Glomerular endothelial cell (primary cell): ENCODE results near the gene SEC22A. TPM values are rescaled to one million over a fixed set of nuclear protein-coding genes. Genes with fewer than 3 reads are reported as not detected.

ENCODE experiments used
- DNase-seq: peaks from one replicate; pipeline ENCODE4 v3.0.0-alpha.2; 2011; ENCODE audit warnings: low read depth, low spot score; ENCODE audit errors: extremely low read depth
- total RNA-seq: library from RNA; depleted of rRNA; stranded (reverse); fragments of >200 nt; gene quantifications from 2 replicates; pipeline ENCODE4 v1.2.3, GENCODE V29; 2015

The SEC22A gene
- total RNA-seq, 1 donor from 2014 or later, result 37.0 TPM

GRCh38 chr3:123301331-123302184, 99.8 kb downstream of the SEC22A start:
- DNase-seq, result no peak

DNA sequence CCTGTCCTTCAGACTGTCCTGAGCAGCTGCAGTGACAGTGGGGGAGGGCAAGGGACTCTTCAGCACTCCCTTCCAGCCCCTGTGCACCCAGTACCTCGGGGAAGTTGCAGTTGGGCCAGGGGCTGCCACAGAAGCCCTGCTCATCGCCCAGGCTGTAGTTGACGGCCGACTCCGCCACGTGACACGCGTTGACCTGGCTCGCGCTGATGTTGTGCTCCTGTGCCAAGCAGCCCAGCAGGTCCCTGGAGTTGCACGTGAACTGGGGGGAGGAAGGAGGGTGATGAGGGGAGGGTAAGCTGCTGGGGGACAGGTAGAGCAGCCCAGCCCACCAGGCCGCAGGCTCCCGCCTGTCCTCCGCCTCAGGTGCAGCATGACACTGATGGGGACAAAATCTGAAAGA, 101.2 kb downstream of the SEC22A start:
- DNase-seq, result no peak

DNA sequence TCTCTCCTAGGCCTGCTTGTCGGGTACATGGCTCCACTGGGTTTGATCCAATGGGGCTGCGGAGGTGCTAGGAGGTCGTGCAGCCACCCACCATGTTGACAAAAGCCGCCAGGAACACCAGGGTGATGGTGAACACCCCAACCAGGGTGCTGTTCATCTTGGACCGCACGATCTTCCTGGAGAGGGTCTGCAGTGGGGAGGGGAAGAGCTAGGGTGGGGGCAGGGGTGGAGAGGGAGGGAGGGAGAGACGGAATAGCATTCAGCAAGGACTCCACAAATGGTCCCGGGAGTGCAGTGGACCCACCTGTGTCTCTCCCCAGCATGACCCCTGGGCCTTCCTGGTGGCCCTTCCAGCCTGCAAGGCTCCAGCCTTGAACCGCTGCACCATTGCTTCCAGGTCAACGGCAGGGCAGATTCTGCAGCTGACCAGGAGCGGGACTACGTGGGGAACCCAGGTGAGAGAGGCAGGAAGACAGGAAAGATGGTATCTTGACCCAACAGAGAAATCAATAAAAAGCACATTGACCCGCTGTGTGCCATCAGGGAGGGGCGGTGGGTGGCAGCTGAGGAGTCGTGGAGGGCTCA, 102.3 kb downstream of the SEC22A start:
- DNase-seq, result no peak

GRCh38 chr3:123305192-123305591, 103.4 kb downstream of the SEC22A start:
- DNase-seq, result no peak

GRCh38 chr3:123307064-123307463, 105.3 kb downstream of the SEC22A start:
- DNase-seq, result no peak

- DNase-seq, result no peak
Measured at GRCh38 chr3:123310186-123310585, 108.4 kb downstream of the SEC22A start.

DNA sequence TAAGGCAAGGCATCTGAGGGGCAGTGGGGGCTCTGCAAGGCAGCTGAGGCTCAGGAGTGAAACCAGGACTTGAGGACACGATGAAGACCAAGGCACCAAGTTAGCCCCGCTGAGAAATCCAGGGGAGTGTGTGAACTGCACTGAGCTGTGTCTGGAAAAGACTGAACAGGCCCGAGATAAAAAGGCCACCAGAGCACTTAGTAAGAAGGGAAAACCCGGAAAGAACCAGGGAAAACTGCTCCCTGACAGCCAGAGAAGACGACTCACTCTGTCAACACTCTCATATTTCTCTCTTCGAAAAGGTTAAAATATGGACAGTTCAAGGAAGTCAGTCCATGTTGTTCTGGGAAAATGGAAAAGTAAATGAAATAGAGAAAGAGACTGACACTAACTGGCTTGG, 109.0 kb downstream of the SEC22A start:
- DNase-seq, result no peak

DNA sequence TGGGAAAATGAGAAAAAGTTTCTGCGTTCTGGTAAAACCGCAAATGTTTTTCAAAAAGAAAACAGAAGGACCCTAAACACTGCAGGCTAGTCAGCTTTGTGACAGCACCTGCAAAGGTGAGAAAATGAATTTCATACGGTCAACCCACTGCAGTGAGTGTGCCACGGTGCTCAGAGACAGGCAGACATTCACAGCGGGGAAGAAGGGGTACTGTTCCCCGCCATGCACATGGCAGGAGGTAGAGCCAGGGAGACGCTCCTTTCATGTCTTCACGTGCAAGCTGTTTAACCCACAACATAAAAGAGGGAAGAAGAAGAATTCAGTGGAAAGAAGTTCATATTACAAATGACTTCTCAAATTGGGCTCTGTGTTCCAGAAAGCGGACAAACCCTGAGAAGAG, 109.5 kb downstream of the SEC22A start:
- no peak for DNase-seq

DNA sequence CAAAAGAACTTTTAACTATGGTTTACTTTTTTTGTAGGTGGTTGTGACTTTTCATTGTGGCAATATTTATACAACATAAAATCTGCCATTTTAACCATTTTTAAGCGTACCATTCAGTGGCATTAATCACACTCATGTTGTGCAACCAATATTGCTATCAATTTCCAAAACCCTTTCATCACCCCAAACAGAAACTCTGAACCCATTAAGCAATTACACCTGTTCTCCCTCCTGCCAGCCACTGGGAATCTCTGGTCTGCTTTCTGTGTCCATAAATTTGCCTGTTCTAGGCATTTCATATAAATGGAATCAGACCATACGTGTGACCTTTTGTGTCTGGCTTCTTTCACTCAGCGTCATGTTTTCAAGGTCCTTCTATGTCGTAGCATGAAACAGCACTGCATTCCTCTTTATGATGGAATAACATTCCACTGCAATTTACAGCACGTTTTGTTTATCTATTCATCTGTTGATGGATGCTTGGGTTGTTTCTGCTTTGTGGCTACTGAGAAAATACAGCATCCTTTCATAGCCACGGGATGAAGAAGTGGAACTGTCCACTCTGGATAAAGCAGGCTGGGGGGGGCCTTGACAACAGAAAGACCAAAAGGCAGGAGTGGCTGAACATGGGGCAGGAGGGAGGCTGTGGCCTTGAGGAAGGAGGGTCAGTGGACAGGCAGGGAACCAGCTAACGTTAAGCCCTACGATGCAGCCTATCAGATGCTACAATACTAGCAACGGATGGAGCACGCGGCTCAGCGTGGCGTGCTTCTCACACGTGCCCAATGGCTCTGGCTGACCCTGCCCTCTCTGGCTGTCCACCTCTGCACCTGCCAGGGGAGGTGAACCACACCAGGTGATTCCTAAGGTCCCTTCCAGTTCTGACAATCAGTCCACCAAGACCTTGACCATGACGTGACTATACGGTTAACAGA, 110.9 kb downstream of the SEC22A start:
- no peak for DNase-seq

GRCh38 chr3:123313889-123314288, 112.1 kb downstream of the SEC22A start:
- DNase-seq, result no peak

GRCh38 chr3:123314359-123315270, 112.9 kb downstream of the SEC22A start:
- no peak for DNase-seq

DNA sequence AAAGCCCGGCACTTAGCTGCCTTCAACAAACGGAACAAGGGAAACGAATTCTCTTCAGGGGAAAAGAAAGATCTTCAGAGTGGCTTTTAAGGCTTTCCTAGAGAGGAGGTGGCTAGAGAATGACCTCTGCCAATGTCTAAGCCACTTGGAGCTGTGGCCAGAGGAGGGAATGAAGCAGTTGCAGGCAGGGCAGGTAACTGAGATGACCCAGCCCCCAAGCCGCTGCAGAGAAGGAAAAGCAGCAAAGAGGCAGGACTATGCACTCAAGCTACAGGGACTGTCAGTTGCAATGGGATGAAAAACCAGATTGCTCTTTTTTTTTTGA, 113.5 kb downstream of the SEC22A start:
- no peak for DNase-seq

DNA sequence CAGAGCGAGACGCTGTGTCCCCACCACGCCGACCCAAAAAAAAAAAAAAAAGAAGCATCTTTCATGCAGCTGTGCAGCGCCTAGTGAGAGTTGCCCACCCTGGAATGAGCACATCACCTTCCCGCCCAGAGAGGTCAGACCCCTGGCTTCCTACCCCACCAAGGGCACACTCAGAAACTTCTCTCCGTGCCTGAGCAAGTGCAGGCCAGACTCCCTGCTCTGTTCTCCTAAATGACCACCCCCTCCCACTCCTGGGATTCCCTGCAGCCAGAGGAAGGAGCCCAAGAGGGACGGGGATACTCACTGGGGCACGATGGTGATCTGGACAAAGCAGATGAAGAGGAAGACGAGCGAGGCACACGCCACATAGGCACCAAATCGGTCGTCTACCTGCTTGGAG, 116.0 kb downstream of the SEC22A start:
- no peak for DNase-seq

- DNase-seq, result no peak
Measured at GRCh38 chr3:123318374-123318773, 116.6 kb downstream of the SEC22A start.

DNA sequence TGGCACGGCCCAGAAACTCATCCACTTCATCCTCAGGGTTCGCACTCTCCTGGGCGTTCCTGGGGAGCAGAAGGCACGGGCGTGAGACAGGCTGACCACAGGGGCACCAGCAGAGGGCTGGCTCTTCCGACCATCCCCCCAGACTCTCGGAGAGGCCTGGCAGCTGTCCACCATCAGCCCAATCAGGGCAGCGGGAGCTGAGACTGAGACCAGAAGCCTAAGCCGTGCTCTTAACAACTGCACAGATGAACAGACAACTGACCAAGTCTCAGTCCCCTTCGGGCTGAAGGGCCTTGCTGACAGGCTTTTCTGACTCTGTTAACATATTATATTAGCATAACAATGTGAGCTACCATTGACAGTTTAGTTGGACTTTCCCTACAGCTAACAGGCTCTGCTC, 118.0 kb downstream of the SEC22A start:
- DNase-seq, result no peak

GRCh38 chr3:123320221-123320620, 118.5 kb downstream of the SEC22A start:
- no peak for DNase-seq

DNA sequence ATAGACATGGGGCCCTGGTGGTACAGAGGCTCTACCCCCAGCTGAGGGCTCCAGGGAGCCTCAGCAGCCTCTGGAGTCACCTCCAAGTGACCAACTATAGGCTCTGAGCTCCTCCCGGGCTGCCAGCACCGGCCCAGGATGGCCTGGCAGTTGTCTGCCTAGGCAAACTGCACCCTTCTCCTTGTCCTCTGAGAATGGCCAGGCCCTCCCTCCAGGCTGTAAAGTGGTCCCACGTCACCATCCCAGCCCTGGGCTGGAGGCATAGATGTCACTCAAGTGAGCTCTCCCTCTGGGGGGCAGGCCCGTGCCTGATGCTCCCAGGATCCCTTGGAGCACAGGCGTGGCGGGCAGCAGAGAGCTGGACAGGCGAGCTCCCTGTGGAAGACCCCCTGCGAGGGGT, 120.1 kb downstream of the SEC22A start:
- DNase-seq, result no peak

- DNase-seq, result no peak
Measured at GRCh38 chr3:123322866-123323265, 121.1 kb downstream of the SEC22A start.
